HuH-7.5 (cell line): ENCODE measurements around the gene BMPR2.
"Not testable (repeated sequence)": the region's sequence is repeated elsewhere in the genome, so short reads cannot be mapped to it uniquely, and the experiment has no call there.

Experiments used
- DNase-seq: peaks from one replicate; pipeline ENCODE4 v3.0.0; 2011; ENCODE audit warnings: low spot score

Gene BMPR2

GRCh38 chr2:202382684-202383083 is 6.6 kb downstream of the BMPR2 start:
- DNase-seq, result no peak

GRCh38 chr2:202386495-202386894 is 10.4 kb downstream of the BMPR2 start:
- DNase-seq, result not testable (repeated sequence)

DNA sequence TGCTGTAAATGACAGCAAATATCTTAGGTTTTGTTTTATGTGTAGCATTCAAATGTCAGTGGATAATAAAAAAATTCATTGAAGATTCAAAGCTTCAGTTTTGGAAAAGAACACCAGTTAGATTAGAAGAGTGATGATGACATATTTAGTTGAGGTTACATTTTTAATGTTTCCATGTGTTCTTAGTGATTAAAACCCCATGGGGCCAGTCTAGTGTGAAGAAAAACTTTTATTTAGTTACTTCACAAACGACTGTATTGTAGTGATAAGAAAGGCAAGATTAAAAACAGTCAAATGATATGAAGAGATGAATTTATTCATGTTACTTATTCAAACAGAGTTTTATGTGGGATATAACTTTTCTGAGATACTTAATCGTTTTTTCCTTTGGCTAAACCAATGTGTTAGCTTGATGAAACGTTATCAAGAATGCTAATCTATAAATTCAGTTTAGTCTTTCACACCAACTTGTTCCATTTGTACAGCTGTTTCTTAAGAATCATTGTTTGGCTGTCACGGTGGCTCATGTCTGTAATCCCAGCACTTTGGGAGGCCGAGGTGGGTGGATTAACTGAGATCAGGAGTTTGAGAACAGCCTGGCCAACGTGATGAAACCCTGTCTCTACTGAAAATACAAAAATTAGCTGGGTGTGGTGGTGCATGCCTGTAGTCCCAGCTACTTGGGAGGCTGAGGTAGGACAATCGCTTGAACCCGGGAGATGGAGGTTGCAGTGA is 11.6 kb downstream of the BMPR2 start:
- DNase-seq, result no peak

DNA sequence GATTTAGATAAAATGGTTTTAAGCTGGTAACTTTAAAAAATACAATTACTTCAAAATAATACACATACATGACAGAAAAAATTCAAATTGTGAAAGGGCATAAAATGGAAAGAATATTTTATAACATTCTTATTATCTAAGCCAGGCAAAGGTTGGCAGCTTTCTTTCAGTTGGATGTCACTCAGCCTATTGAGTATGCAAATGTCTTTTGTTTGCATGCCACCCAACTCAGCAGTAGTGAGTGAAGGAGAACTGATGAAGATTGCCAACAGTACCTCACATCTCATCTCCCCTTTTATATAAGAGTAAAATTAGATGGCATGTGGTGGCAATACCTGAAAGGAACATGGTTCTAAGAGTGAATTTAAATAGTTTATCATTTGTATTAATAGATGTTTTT is 24.8 kb downstream of the BMPR2 start:
- no peak for DNase-seq

GRCh38 chr2:202405798-202406197 is 29.7 kb downstream of the BMPR2 start:
- no peak for DNase-seq

DNA sequence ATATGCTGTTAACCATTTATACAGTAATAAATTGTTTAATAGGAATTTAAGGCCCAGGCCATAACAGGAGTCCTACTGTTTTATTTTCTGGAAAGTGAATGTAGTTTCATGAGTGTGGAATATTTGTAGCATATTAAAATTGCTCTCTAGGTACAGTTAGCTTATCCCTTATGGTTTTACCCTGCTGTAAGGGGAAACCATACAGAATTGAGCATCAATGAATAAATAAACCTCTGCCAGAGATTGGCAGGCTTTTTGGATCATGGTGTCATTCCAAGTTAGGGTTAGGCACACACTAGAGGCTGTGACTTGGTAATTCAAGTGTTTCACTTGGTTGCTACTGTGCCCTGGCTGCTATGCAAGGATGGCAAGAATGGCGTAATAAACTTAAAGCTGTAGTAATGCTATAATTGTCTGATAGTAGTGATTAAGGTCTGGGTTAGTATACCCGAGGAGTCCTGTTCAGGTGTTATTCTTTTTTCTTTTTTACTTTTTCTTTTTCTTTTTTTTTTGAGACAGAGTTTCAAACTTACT is 30.4 kb downstream of the BMPR2 start:
- DNase-seq, result no peak

DNA sequence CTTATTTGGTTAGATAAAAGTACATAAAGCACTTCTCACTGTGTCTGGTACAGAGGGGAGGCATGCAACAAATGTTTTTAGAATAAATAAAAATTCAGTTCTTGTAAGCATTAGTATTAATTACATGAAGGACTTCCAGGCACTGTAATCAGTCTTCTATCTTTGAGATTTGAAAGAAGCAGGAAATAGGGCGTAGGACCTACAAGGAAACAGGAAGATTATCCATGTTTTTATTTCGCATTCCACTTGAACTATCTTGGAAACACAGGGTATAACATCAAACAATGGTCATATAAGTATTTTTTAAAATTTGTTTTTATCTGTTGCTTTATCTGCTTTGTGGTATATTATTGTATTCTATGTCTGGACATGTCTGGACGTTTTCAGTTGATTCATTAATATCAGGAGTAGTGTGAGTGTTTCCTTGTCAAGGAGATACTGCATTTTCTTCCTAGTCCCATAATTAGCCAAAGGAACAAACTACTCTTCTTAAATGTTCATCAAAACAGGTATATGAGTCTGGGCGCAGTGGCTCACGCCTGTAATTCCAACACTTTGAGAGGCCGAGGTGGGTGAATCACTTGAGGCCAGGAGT is 32.5 kb downstream of the BMPR2 start:
- DNase-seq, result no peak

DNA sequence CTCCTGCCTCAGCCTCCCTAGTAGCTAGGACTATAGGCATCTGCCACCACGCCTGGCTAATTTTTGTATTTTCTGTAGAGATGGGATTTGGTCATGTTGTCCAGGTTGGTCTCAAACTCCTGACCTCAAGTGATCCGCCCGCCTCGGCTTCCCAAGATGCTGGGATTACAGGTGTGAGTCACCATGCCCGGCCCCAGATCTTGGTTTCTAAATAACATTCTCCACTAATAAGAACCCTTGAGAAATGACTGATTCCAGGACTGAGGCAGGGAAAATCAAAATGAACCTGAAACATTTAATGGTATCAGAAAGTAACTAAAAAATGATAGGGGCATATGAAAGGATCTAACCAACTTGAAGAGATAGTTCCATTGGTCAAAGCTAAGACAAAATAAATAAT is 34.0 kb downstream of the BMPR2 start:
- no peak for DNase-seq

DNA sequence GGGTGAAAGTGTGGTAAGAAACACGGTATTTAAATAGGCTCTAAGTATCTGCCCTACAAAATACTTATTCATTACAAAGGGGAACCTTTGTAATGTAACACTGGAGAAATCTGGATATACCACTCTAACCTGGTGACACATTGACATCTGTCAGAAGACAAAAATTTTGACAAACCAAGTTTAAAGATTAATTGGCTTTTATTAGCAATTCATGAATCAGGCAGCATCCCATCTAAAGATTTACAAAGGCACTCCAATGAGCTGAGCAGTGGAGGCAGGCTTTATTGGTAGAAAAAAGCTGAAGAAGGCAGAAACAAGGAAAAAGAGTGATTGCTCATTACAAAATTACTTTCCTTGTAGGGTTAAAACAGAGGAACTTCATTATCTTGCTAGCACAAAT is 35.0 kb downstream of the BMPR2 start:
- no peak for DNase-seq

- DNase-seq, result no peak
Measured at GRCh38 chr2:202418027-202418426, 41.9 kb downstream of the BMPR2 start.

GRCh38 chr2:202418511-202418910 is 42.4 kb downstream of the BMPR2 start:
- DNase-seq, result no peak

GRCh38 chr2:202423139-202423538 is 47.0 kb downstream of the BMPR2 start:
- no peak for DNase-seq

- no peak for DNase-seq
Measured at GRCh38 chr2:202425036-202425435, 48.9 kb downstream of the BMPR2 start.

DNA sequence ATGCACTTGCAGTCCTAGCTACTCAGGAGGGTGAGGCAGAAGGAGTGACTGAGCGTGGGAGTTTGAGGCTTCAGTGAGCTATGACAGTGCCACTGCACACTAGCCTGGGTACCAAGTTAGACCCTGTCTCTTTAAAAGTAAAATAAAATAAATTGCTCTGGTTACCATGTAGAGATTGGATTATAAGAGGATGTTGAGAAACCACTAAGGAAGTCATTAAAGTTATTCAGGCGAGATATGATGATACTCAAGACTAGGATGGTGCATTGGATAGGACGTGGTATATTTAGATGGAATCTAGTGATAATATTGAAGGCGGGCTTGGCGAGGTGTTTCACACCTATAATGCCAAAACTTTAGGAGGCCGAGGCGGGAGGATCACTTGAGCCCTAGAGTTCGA is 50.6 kb downstream of the BMPR2 start:
- DNase-seq, result no peak

- DNase-seq, result no peak
Measured at GRCh38 chr2:202429164-202429980, 53.2 kb downstream of the BMPR2 start.

- DNase-seq, result no peak
Measured at GRCh38 chr2:202432776-202433175, 56.6 kb downstream of the BMPR2 start.

GRCh38 chr2:202434472-202434871 is 58.3 kb downstream of the BMPR2 start:
- no peak for DNase-seq

DNA sequence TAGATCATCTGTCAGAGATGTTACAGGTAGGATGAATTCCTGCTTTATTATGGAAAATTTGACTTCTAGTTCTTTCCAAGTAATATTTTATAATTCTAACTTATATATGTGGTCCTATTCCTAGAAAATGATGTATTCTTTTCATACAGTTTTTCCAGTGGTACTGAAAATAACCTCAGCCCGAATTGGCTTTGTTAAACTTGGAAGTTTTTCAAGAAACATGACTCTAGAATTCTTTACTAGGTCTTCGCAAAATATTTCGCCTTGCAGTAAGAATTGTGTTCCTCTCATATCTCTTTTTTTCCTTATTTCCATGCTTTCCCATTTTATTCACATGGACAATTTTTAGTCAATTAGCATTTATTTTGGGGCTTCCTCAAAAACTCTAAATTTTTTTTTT is 60.5 kb downstream of the BMPR2 start:
- no peak for DNase-seq

- DNase-seq, result not testable (repeated sequence)
Measured at GRCh38 chr2:202440117-202440516, 64.0 kb downstream of the BMPR2 start.

GRCh38 chr2:202442882-202443281 is 66.8 kb downstream of the BMPR2 start:
- no peak for DNase-seq

GRCh38 chr2:202444000-202444399 is 67.9 kb downstream of the BMPR2 start:
- DNase-seq, result no peak

- no peak for DNase-seq
Measured at GRCh38 chr2:202449344-202449743, 73.2 kb downstream of the BMPR2 start.

DNA sequence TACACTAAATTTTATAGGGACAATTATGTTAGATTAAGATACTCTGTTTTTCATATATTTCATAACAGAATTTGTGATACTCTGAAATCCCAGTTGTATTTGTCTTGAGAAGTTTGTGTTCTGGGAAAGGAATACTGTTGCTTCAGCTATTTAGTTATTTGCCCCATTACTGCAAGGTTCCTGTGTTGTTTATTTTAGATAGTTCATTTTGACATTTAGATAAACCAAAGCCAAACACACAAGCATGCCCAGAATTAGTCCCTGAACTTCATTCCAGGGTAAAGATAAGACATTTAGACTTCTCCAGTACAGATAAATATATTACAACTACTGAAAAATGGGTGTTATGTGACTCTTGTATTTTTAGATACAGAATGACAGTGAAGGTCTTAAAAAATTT is 74.7 kb downstream of the BMPR2 start:
- DNase-seq, result no peak
